Measurements from ENCODE around the gene TBC1D5. TPM values are rescaled to one million over a fixed set of nuclear protein-coding genes. Genes with fewer than 3 reads are reported as not detected.

The TBC1D5 gene
- total RNA-seq, 1 experiment from 2014 or later: 26.1 TPM

DNA sequence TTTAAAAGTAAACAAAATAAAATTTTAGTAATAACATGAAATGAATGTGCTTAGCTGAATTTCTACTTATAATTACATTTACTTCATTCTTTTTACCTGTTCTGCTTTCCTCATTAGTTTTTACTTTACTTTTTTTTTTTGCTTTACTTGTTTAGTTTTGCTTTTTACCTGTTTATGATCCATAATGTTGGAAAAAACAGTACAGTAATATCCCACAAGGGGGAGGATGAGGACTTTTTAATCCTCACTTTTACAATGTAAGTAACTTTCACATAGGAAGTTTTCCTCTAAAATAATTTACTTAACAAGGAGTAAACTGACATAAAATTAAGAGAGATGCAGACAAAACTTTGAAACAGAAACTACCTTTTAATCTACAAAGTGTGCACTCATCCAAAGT, 268.7 kb downstream of the TBC1D5 start:
- ChIA-PET CTCF (no interaction called here), POLR2A (no interaction called here)
- Mint-ChIP-seq H3K4me3 (no peak overlapping the region), H3K27ac (no peak overlapping the region), H3K4me1 (no peaks in the 10 kb centered on the region), H3K36me3 (no peaks in the 10 kb centered on the region), H3K9me3 (no peaks in the 10 kb centered on the region), H3K27me3 (ENCODE audit: low read depth) (no peaks in the 10 kb centered on the region)
- ATAC-seq (no peak), DNase-seq (ENCODE audit: low spot score) (no peak)
- TF ChIP-seq, protein P1, sequence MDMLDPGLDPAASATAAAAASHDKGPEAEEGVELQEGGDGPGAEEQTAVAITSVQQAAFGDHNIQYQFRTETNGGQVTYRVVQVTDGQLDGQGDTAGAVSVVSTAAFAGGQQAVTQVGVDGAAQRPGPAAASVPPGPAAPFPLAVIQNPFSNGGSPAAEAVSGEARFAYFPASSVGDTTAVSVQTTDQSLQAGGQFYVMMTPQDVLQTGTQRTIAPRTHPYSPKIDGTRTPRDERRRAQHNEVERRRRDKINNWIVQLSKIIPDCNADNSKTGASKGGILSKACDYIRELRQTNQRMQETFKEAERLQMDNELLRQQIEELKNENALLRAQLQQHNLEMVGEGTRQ (CRISPR knock-in tag; IDR thresholded peaks at IDR 0.05): no peak

DNA sequence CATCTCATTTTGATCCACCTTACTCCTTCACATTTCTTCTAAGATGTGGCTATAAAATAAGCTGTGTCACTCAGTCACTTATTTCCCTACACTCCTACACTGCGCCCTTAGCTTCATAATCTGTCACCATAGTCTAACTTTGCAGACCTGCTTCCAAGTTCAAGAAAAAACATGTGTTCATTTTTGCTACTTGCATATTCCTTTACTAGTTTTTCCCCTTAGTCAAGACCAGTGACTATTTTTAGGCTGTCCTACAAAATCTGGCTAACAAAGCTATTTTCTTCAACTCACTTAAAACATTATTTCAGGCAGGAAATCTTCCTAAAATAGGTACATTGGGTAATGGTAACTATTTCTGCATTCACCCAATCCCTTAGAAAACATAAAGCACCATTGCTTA, 272.5 kb downstream of the TBC1D5 start:
- DNase-seq (ENCODE audit: low spot score): no peak
- H3K4me1 Mint-ChIP-seq: no peaks in the 10 kb centered on the region
- POLR2A ChIA-PET: no interaction called here
- no peak for ATAC-seq
- no peaks in the 10 kb centered on the region for H3K27me3 Mint-ChIP-seq (ENCODE audit: low read depth)
- CTCF ChIA-PET: interaction anchor here (0.7 kb wide), 1 partner anchor 175 kb away, joined by 3 read pairs; no protein-coding TSS in a partner anchor
- no peak overlapping the region for H3K4me3 Mint-ChIP-seq
- H3K36me3 Mint-ChIP-seq: no peaks in the 10 kb centered on the region
- no peaks in the 10 kb centered on the region for H3K9me3 Mint-ChIP-seq
- no peak overlapping the region for H3K27ac Mint-ChIP-seq
- TF ChIP-seq KAT7 (CRISPR knock-in tag; IDR thresholded peaks at IDR 0.05; ENCODE audit: borderline replicate concordance) (no peak), GRHL2 (CRISPR knock-in tag; IDR thresholded peaks at IDR 0.05; ENCODE audit: insufficient replicate concordance, severe bottlenecking) (no peak), SOX15 (CRISPR knock-in tag; IDR thresholded peaks at IDR 0.05) (no peak), CREB1 (CRISPR knock-in tag; IDR thresholded peaks at IDR 0.05) (no peak), CBFB (CRISPR knock-in tag; IDR thresholded peaks at IDR 0.05; ENCODE audit: low read depth) (no peak), TCF7 (CRISPR knock-in tag; IDR thresholded peaks at IDR 0.05; ENCODE audit: low read depth) (no peak), ZNF263 (CRISPR knock-in tag; IDR thresholded peaks at IDR 0.05; ENCODE audit: low read depth) (no peak), ESRRA (CRISPR knock-in tag; IDR thresholded peaks at IDR 0.05; ENCODE audit: borderline replicate concordance) (no peak), TEAD4 (CRISPR knock-in tag; IDR thresholded peaks at IDR 0.05) (no peak), HMGA2 (CRISPR knock-in tag; IDR thresholded peaks at IDR 0.05) (no peak)
- TF ChIP-seq, protein P2, sequence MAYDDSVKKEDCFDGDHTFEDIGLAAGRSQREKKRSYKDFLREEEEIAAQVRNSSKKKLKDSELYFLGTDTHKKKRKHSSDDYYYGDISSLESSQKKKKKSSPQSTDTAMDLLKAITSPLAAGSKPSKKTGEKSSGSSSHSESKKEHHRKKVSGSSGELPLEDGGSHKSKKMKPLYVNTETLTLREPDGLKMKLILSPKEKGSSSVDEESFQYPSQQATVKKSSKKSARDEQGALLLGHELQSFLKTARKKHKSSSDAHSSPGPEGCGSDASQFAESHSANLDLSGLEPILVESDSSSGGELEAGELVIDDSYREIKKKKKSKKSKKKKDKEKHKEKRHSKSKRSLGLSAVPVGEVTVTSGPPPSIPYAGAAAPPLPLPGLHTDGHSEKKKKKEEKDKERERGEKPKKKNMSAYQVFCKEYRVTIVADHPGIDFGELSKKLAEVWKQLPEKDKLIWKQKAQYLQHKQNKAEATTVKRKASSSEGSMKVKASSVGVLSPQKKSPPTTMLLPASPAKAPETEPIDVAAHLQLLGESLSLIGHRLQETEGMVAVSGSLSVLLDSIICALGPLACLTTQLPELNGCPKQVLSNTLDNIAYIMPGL (CRISPR knock-in tag; IDR thresholded peaks at IDR 0.05): no peak
- TF ChIP-seq, protein P3, sequence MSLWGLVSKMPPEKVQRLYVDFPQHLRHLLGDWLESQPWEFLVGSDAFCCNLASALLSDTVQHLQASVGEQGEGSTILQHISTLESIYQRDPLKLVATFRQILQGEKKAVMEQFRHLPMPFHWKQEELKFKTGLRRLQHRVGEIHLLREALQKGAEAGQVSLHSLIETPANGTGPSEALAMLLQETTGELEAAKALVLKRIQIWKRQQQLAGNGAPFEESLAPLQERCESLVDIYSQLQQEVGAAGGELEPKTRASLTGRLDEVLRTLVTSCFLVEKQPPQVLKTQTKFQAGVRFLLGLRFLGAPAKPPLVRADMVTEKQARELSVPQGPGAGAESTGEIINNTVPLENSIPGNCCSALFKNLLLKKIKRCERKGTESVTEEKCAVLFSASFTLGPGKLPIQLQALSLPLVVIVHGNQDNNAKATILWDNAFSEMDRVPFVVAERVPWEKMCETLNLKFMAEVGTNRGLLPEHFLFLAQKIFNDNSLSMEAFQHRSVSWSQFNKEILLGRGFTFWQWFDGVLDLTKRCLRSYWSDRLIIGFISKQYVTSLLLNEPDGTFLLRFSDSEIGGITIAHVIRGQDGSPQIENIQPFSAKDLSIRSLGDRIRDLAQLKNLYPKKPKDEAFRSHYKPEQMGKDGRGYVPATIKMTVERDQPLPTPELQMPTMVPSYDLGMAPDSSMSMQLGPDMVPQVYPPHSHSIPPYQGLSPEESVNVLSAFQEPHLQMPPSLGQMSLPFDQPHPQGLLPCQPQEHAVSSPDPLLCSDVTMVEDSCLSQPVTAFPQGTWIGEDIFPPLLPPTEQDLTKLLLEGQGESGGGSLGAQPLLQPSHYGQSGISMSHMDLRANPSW (CRISPR knock-in tag; conservative IDR thresholded peaks at IDR 0.05; ENCODE audit: low read depth): no peak
- TF ChIP-seq, protein P4, sequence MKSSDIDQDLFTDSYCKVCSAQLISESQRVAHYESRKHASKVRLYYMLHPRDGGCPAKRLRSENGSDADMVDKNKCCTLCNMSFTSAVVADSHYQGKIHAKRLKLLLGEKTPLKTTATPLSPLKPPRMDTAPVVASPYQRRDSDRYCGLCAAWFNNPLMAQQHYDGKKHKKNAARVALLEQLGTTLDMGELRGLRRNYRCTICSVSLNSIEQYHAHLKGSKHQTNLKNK (CRISPR knock-in tag; IDR thresholded peaks at IDR 0.05): no peak
- TF ChIP-seq, protein P5, sequence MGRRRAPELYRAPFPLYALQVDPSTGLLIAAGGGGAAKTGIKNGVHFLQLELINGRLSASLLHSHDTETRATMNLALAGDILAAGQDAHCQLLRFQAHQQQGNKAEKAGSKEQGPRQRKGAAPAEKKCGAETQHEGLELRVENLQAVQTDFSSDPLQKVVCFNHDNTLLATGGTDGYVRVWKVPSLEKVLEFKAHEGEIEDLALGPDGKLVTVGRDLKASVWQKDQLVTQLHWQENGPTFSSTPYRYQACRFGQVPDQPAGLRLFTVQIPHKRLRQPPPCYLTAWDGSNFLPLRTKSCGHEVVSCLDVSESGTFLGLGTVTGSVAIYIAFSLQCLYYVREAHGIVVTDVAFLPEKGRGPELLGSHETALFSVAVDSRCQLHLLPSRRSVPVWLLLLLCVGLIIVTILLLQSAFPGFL (CRISPR knock-in tag; IDR thresholded peaks at IDR 0.05; ENCODE audit: borderline replicate concordance): no peak
- TF ChIP-seq, protein P6, sequence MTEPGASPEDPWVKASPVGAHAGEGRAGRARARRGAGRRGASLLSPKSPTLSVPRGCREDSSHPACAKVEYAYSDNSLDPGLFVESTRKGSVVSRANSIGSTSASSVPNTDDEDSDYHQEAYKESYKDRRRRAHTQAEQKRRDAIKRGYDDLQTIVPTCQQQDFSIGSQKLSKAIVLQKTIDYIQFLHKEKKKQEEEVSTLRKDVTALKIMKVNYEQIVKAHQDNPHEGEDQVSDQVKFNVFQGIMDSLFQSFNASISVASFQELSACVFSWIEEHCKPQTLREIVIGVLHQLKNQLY (CRISPR knock-in tag; IDR thresholded peaks at IDR 0.05): no peak
- TF ChIP-seq, protein P7, sequence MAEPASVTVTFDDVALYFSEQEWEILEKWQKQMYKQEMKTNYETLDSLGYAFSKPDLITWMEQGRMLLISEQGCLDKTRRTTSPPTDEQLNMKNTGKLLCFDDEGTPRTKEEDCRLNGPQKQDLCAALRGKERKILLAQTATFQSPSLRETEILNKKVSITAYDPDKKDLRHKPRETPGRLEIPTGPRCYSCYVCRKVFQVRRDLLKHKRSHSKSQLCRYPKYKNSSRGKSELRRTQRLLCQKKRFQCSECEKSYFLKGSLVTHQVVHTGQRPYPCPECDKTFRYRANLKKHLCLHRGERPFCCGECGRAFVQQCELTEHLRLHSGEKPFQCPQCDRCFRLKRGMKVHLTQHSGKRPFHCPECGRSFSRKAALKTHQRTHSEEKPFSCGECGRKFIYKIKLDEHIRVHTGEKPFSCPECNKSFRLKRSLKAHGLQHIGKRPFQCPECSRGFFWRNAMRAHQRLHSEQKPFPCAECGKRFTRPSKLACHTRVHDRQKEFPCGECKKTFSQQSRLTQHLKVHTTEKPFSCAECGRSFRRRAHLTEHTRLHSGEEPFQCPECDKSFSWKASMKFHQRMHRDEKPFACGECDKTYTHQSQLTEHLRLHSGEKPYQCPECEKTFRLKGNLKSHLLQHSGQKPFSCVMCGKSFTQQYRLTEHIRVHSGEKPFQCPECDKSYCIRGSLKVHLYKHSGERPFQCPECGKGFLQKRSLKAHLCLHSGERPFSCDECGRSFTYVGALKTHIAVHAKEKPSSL (CRISPR knock-in tag; conservative IDR thresholded peaks at IDR 0.05): no peak
- TF ChIP-seq, protein P8, sequence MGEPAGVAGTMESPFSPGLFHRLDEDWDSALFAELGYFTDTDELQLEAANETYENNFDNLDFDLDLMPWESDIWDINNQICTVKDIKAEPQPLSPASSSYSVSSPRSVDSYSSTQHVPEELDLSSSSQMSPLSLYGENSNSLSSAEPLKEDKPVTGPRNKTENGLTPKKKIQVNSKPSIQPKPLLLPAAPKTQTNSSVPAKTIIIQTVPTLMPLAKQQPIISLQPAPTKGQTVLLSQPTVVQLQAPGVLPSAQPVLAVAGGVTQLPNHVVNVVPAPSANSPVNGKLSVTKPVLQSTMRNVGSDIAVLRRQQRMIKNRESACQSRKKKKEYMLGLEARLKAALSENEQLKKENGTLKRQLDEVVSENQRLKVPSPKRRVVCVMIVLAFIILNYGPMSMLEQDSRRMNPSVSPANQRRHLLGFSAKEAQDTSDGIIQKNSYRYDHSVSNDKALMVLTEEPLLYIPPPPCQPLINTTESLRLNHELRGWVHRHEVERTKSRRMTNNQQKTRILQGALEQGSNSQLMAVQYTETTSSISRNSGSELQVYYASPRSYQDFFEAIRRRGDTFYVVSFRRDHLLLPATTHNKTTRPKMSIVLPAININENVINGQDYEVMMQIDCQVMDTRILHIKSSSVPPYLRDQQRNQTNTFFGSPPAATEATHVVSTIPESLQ (CRISPR knock-in tag; IDR thresholded peaks at IDR 0.05): no peak

All from WTC11 (cell line).